ENCODE measurements around the gene CCDC158. TPM values are rescaled to one million over a fixed set of nuclear protein-coding genes. Genes with fewer than 3 reads are reported as not detected.
A peak's percentile ranks its signal among the peaks of the same experiment; 100 is the strongest.

The CCDC158 gene
- polyA plus RNA-seq, 3 donors from 2014 or later = not detected

DNA sequence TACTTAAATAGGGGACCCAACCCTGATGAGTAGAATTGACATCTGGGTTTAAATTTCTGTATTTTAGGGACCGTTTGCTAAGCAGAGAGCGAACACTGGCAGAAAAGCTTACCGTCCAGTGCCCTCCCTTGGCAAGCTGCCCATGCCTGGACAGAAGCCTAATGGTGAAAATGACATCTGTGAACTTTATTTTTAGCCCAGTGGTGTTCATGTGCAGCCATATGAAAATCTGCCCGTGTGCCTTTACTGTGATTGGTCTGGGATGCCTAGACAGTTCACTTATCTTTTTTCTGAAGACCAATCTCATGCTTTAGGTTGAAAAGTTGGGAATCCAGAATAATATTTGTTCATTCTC lies 113.3 kb downstream of the CCDC158 start:
- Mint-ChIP-seq H3K27ac (no peak overlapping the region), H3K4me1 (peaks cover 22 to 26% of the 10 kb centered on the region in 2 donors)

GRCh38 chr4:76306882-76307659 lies 113.9 kb downstream of the CCDC158 start:
- H3K9me3 Mint-ChIP-seq = no peaks in the 10 kb centered on the region
- H3K4me3 Mint-ChIP-seq = peak overlapping the region; percentile 81 to 87 (median 85)
- H3K27ac Mint-ChIP-seq = no peak overlapping the region
- peaks cover 0 to 11% (median 0%) of the 10 kb centered on the region in 3 donors for H3K27me3 Mint-ChIP-seq (ENCODE audit: low read depth in 3 of 3)
- H3K36me3 Mint-ChIP-seq = peaks cover 0 to 4% (median 0%) of the 10 kb centered on the region in 3 donors
- peak in 2 of 3 donors; percentile 2 to 9 for DNase-seq
- peaks cover 27 to 31% of the 10 kb centered on the region in 2 donors for H3K4me1 Mint-ChIP-seq

More for the DNA sequence above, 113.3 kb downstream of the CCDC158 start:
- DNase-seq = no peak
- Mint-ChIP-seq H3K9me3 (no peaks in the 10 kb centered on the region), H3K36me3 (peaks cover 0 to 4% (median 0%) of the 10 kb centered on the region in 3 donors), H3K27me3 (ENCODE audit: low read depth in 3 of 3) (peaks cover 0 to 11% (median 0%) of the 10 kb centered on the region in 3 donors), H3K4me3 (peak overlapping the region; percentile 71 to 87 (median 82))

GRCh38 chr4:76305971-76306881 lies 114.7 kb downstream of the CCDC158 start, which contains the start of gene STBD1:
Gene STBD1, plus strand, starts transcription at chr4:76306733. Its CDS starts 37 bp downstream, at chr4:76306770.
- Mint-ChIP-seq H3K4me3 (peak within 1 kb of the TSS; percentile 81 to 87 (median 85)), H3K27ac (peak within 1 kb of the TSS; percentile 17 to 76 (median 58)), H3K9me3 (no peaks in the 10 kb centered on the region), H3K4me1 (peaks cover 35 to 36% of the 10 kb centered on the region in 2 donors), H3K27me3 (ENCODE audit: low read depth in 3 of 3) (peaks cover 0 to 11% (median 0%) of the 10 kb centered on the region in 3 donors), H3K36me3 (peaks cover 0 to 4% (median 0%) of the 10 kb centered on the region in 3 donors)
- DNase-seq = peak; percentile 38 to 50 (median 45)

DNA sequence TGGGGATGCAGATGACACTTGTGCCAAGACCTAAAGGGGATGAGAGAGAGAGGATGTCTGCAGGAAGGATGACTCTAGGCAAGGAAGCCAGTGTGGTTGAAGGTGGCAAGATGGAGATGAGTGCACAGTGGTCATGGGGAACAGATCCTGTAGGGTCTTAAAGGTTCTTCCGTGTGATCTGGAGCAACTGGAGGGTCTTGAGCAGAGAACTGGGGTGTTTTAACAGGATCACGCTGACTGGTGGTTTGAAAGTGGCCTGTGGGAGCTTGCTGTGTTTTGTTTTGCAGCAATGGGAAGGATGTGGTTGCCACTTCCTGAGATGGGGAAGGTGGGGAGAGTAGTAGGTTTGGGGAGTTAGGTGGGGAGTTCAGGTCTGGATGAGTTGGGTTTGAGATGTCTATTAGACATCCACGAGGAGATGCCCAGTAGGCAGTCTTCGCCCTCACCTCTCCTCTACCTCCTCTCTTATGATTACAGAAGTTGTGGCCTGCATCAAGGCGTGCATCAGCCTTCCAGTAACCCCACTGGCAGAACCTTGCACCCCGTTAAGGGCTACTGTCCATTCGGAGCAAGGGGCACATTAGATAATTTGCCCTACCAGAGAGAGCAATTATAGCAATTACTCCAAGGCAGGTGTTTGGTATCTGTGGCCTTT lies 115.8 kb downstream of the CCDC158 start:
- Mint-ChIP-seq H3K27me3 (ENCODE audit: low read depth in 3 of 3) (peaks cover 0 to 11% (median 1%) of the 10 kb centered on the region in 3 donors), H3K36me3 (peaks cover 0 to 4% (median 3%) of the 10 kb centered on the region in 3 donors), H3K4me3 (peak overlapping the region; percentile 81 to 87 (median 85)), H3K4me1 (peaks cover 41 to 43% of the 10 kb centered on the region in 2 donors), H3K9me3 (peaks cover 0 to under 1% (median 0%) of the 10 kb centered on the region in 6 donors), H3K27ac (peak overlapping the region; percentile 17 to 76 (median 39))
- peak; percentile 19 to 31 (median 27) for DNase-seq

GRCh38 chr4:76302826-76303438 lies 118.0 kb downstream of the CCDC158 start:
- no peak for DNase-seq
- no peak overlapping the region for H3K27ac Mint-ChIP-seq
- peaks cover 0 to 10% (median 5%) of the 10 kb centered on the region in 3 donors for H3K36me3 Mint-ChIP-seq
- H3K4me1 Mint-ChIP-seq = peaks cover 41 to 43% of the 10 kb centered on the region in 2 donors
- peaks cover 0 to 7% (median 5%) of the 10 kb centered on the region in 6 donors for H3K9me3 Mint-ChIP-seq
- H3K27me3 Mint-ChIP-seq (ENCODE audit: low read depth in 3 of 3) = peaks cover 2 to 11% (median 2%) of the 10 kb centered on the region in 3 donors
- no peak overlapping the region for H3K4me3 Mint-ChIP-seq

- Mint-ChIP-seq H3K36me3 (peaks cover 5 to 16% (median 5%) of the 10 kb centered on the region in 3 donors), H3K27me3 (ENCODE audit: low read depth in 3 of 3) (peaks cover 2 to 11% (median 2%) of the 10 kb centered on the region in 3 donors), H3K27ac (no peak overlapping the region), H3K4me3 (no peak overlapping the region), H3K9me3 (peaks cover 2 to 16% (median 8%) of the 10 kb centered on the region in 6 donors), H3K4me1 (peaks cover 38 to 43% of the 10 kb centered on the region in 2 donors)
- no peak for DNase-seq
Observed at GRCh38 chr4:76301775-76302162, 119.2 kb downstream of the CCDC158 start.

- H3K4me1 Mint-ChIP-seq = peaks cover 38 to 43% of the 10 kb centered on the region in 2 donors
- peak overlapping the region in 1 of 6 donors; percentile 2 for H3K27ac Mint-ChIP-seq
- H3K27me3 Mint-ChIP-seq (ENCODE audit: low read depth in 3 of 3) = peaks cover 2 to 10% (median 2%) of the 10 kb centered on the region in 3 donors
Observed at GRCh38 chr4:76301068-76301774, 119.7 kb downstream of the CCDC158 start.

DNA sequence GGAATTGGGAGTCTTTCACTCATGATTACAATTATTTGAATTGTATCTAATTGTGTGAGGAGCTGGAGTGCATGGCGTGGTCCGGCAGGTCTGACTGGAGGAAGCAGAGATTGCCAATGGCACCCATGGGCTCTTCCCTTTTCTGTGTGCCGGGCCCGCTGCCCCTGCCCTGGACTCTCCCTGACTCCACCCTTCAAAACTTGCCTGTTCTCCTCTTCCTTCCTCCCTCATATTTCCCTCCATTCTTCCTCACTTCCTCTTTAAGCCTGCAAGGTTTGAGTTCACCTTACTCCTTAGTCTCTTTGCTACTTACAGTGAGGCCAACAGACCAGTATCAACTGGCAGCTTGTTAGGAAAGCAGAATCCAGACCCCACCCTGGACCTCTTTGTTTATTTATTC lies 120.9 kb downstream of the CCDC158 start:
- peaks cover 4 to 26% (median 9%) of the 10 kb centered on the region in 6 donors for H3K9me3 Mint-ChIP-seq
- no peak overlapping the region for H3K27ac Mint-ChIP-seq
- peaks cover 2 to 4% (median 2%) of the 10 kb centered on the region in 3 donors for H3K27me3 Mint-ChIP-seq (ENCODE audit: low read depth in 3 of 3)
- H3K4me3 Mint-ChIP-seq = no peak overlapping the region
- peaks cover 29 to 34% of the 10 kb centered on the region in 2 donors for H3K4me1 Mint-ChIP-seq
- no peak for DNase-seq
- H3K36me3 Mint-ChIP-seq = peaks cover 9 to 24% (median 15%) of the 10 kb centered on the region in 3 donors

More at GRCh38 chr4:76301068-76301774, 119.7 kb downstream of the CCDC158 start:
- Mint-ChIP-seq H3K9me3 (peaks cover 4 to 21% (median 8%) of the 10 kb centered on the region in 6 donors), H3K36me3 (peaks cover 5 to 16% (median 9%) of the 10 kb centered on the region in 3 donors), H3K4me3 (no peak overlapping the region)
- DNase-seq = peak in 2 of 3 donors; percentile 7 to 11

DNA sequence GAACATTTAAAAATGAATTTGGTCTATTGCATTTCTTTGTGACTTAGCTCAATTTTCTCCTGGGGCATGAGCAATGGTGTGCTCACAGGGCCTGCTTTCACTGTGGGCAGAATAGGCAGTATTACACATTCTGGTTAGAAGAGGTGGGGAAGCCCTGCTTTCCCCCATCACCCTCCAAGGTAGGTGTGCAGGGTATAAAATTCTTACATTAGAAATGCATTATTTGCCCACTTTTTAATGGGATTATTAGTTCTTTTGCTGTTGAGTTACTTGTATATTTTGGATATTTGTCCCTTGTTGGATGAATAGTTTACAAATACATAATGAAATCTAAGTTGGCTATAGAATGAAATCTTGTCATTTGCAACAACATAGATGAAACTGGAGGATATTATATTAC lies 122.7 kb downstream of the CCDC158 start:
- Mint-ChIP-seq H3K9me3 (peaks cover 4 to 26% (median 9%) of the 10 kb centered on the region in 6 donors), H3K4me3 (no peak overlapping the region), H3K36me3 (peaks cover 10 to 31% (median 19%) of the 10 kb centered on the region in 3 donors), H3K27me3 (ENCODE audit: low read depth in 3 of 3) (peaks cover 2% of the 10 kb centered on the region in 3 donors), H3K27ac (peak overlapping the region in 1 of 6 donors; percentile 12), H3K4me1 (peaks cover 16 to 18% of the 10 kb centered on the region in 2 donors)
- DNase-seq = no peak

GRCh38 chr4:76296286-76296820 lies 124.6 kb downstream of the CCDC158 start:
- no peak for DNase-seq
- H3K9me3 Mint-ChIP-seq = peaks cover 4 to 26% (median 9%) of the 10 kb centered on the region in 6 donors
- no peak overlapping the region for H3K27ac Mint-ChIP-seq
- H3K36me3 Mint-ChIP-seq = peaks cover 12 to 31% (median 19%) of the 10 kb centered on the region in 3 donors
- peaks cover 7 to 8% of the 10 kb centered on the region in 2 donors for H3K4me1 Mint-ChIP-seq
- H3K27me3 Mint-ChIP-seq (ENCODE audit: low read depth in 3 of 3) = peaks cover 2 to 4% (median 2%) of the 10 kb centered on the region in 3 donors
- no peak overlapping the region for H3K4me3 Mint-ChIP-seq

- H3K27ac Mint-ChIP-seq = no peak overlapping the region
- H3K4me1 Mint-ChIP-seq = no peaks in the 10 kb centered on the region
- no peak for DNase-seq
- peaks cover 12 to 26% (median 19%) of the 10 kb centered on the region in 3 donors for H3K36me3 Mint-ChIP-seq
- H3K27me3 Mint-ChIP-seq (ENCODE audit: low read depth in 3 of 3) = peaks cover 2 to 13% (median 4%) of the 10 kb centered on the region in 3 donors
- H3K4me3 Mint-ChIP-seq = no peak overlapping the region
- H3K9me3 Mint-ChIP-seq = peaks cover 4 to 26% (median 8%) of the 10 kb centered on the region in 6 donors
Observed at GRCh38 chr4:76293772-76294171, 127.2 kb downstream of the CCDC158 start.

DNA sequence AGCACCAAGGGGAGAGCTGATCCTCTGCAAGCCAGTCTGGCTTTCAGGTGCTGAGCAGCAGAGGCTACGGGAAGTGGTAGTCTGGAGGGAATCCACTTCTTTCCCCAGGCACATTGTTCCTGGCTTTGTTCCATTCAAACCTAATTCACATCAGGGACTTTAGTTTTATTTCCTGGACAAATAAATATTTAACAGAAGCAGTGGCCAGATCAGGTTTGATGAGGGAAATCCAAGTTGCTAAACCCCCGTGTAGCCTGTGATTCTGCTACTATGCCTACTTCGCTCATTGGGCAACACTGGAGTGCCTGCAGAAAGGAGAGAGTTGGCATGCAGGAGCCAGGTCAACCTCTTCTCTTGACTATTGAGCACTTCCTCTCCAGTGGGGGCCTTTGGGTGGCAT lies 128.2 kb downstream of the CCDC158 start:
- H3K27me3 Mint-ChIP-seq (ENCODE audit: low read depth in 3 of 3) = peaks cover 0 to 22% (median 2%) of the 10 kb centered on the region in 3 donors
- no peak overlapping the region for H3K27ac Mint-ChIP-seq
- H3K36me3 Mint-ChIP-seq = peaks cover 12 to 21% (median 13%) of the 10 kb centered on the region in 3 donors
- DNase-seq = no peak
- H3K4me1 Mint-ChIP-seq = no peaks in the 10 kb centered on the region
- H3K4me3 Mint-ChIP-seq = no peak overlapping the region
- peaks cover 0 to 17% (median 5%) of the 10 kb centered on the region in 6 donors for H3K9me3 Mint-ChIP-seq

Data from immature natural killer cell (primary cell).